Measurements from ENCODE around the gene CYB561.

- TF ChIP-seq CTCF (IDR thresholded peaks at IDR 0.05), result no peak
- no peak for TF ChIP-seq POLR2AphosphoS5 (IDR thresholded peaks at IDR 0.05)
Measured at GRCh38 chr17:63399316-63399715, 46.8 kb downstream of the CYB561 start.
